Measurements from ENCODE around the gene GC. TPM values are rescaled to one million over a fixed set of nuclear protein-coding genes. Genes with fewer than 3 reads are reported as not detected.

GC gene
- total and polyA plus RNA-seq, 2 of the 8 experiments (the other 6 are each of a cell fraction or from before 2014, with no cell fraction given): 0.09 to 0.34 TPM

DNA sequence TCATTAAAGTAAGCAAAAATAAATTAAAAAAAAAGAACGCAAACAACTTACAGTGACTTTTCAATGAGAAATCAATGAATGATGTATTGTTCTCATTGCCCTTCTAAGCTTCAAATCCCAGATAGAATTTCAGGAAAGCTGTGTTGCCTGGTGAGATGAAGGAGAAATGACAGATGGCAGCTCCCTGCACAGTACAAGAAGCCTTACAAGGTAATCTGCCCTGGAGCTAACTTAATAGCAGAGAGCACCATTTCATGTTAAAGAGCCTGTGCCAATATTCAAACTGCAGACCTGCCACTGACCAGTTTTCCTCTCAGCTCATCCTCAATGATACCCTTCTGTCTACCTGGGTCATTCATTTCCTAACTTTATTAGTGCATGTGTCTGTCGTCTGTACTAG lies 54.0 kb downstream of the GC start:
- no peak overlapping the region for H3K18ac ChIP-seq (ENCODE audit: extremely low read depth, low read length)
- H3K14ac ChIP-seq (ENCODE audit: insufficient read length): no peak overlapping the region
- no peak overlapping the region for H2AK5ac ChIP-seq (ENCODE audit: low read depth, low read length)
- DNase-seq (ENCODE audit: low read depth in 1 of 2, low spot score in 2 of 2): no peak
- no peak for FAIRE-seq
- no peak overlapping the region for H2BK15ac ChIP-seq (ENCODE audit: low read length)
- TF ChIP-seq KDM5A (IDR thresholded peaks at IDR 0.05; ENCODE audit: low read length) (no peak), POLR2A (IDR thresholded peaks at IDR 0.05; ENCODE audit: control extremely low read depth in 1 of 2, low read depth in 2 of 2, low read length in 2 of 2) (no peak), EZH2 (IDR thresholded peaks at IDR 0.05; ENCODE audit: low read depth, low read length, severe bottlenecking) (no peak), TAF1 (IDR thresholded peaks at IDR 0.05; ENCODE audit: low read depth, low read length) (no peak), ASH2L (IDR thresholded peaks at IDR 0.05; ENCODE audit: low read length) (no peak), TEAD4 (IDR thresholded peaks at IDR 0.05; ENCODE audit: low read depth, low read length) (no peak), NRF1 (IDR thresholded peaks at IDR 0.05; ENCODE audit: low read depth, low read length) (no peak), BACH1 (IDR thresholded peaks at IDR 0.05; ENCODE audit: low read length) (no peak), TCF12 (IDR thresholded peaks at IDR 0.05; ENCODE audit: low read depth, low read length) (no peak), RNF2 (IDR thresholded peaks at IDR 0.05; ENCODE audit: borderline replicate concordance, low read depth, low read length, missing control alignments, poor library complexity, severe bottlenecking) (no peak), RFX5 (IDR thresholded peaks at IDR 0.05; ENCODE audit: borderline replicate concordance, low read depth, low read length) (no peak), CEBPB (IDR thresholded peaks at IDR 0.05; ENCODE audit: low read depth, low read length) (no peak), GTF2F1 (IDR thresholded peaks at IDR 0.05; ENCODE audit: borderline replicate concordance, low read depth, low read length) (no peak)
- H3K23ac ChIP-seq (ENCODE audit: insufficient read length): no peak overlapping the region
- ChIA-PET CTCF (ENCODE audit: partially characterized antibody) (interaction anchor here (0.7 to 1.4 kb wide), 6 partner anchors 8 to 566 kb away, joined by 3 to 4 read pairs (median 3); no protein-coding TSS in a partner anchor), POLR2A (ENCODE audit: partially characterized antibody) (no interaction called here)
- no peaks in the 10 kb centered on the region for H3K79me2 ChIP-seq (ENCODE audit: control insufficient read depth in 1 of 2, insufficient read depth in 2 of 2, low read length in 2 of 2)
- H4K5ac ChIP-seq (ENCODE audit: insufficient read length, low read depth, low read length): no peak overlapping the region
- no peaks in the 10 kb centered on the region for H3K23me2 ChIP-seq (ENCODE audit: low read depth, low read length)
- H3K9me3 ChIP-seq (ENCODE audit: insufficient read depth in 2 of 2, low read depth in 1 of 2, low read length in 1 of 2): 0 out of 4 replicates have a peak, but pooled peaks cover 0 to 2% of the 10 kb centered on the region in 2 experiments
- no peak overlapping the region for H3K4ac ChIP-seq (replicated peaks; ENCODE audit: insufficient read length, low read depth, low read length)
- no peak overlapping the region for H2BK5ac ChIP-seq (ENCODE audit: low read depth, low read length)
- H2BK12ac ChIP-seq (ENCODE audit: low read depth, low read length): no peak overlapping the region
- no peak overlapping the region for H2AFZ ChIP-seq (ENCODE audit: low read length)
- H4K8ac ChIP-seq (ENCODE audit: extremely low read depth, insufficient read depth, low read length): no peak overlapping the region
- no peak overlapping the region for H3K4me3 ChIP-seq (ENCODE audit: extremely low read depth in 1 of 4, insufficient read depth in 2 of 4, low read depth in 3 of 4, low read length in 4 of 4)
- H3K27ac ChIP-seq (ENCODE audit: low read depth, low read length): no peak overlapping the region
- no peak overlapping the region for H2BK120ac ChIP-seq (replicated peaks; ENCODE audit: low read depth, low read length)
- no peak overlapping the region for H4K91ac ChIP-seq (replicated peaks; ENCODE audit: insufficient read length, low read length)
- WGBS, 2 experiments (ENCODE audit: extremely low coverage in 1 of 2, insufficient coverage in 1 of 2, insufficient read length in 1 of 2, insufficient replicate concordance in 2 of 2, low coverage in 1 of 2, low lambda C conversion rate in 2 of 2, missing lambda C conversion rate in 1 of 2): 86% methylated on average over 2 of the region's 2 CpGs; no CpG with 5 or more reads in 1 of the 2 experiments
- no peak overlapping the region for H3K4me2 ChIP-seq (ENCODE audit: insufficient read depth in 1 of 2, low read depth in 2 of 2, low read length in 2 of 2)
- H3K27me3 ChIP-seq (replicated peaks in 1 of 4; ENCODE audit: control insufficient read depth in 3 of 4, extremely low read depth in 1 of 4, insufficient read depth in 3 of 4, low read length in 3 of 4): no peaks in the 10 kb centered on the region
- H2BK20ac ChIP-seq (ENCODE audit: low read length): no peak overlapping the region
- H3K4me1 ChIP-seq (replicated peaks in 1 of 4; ENCODE audit: control insufficient read depth in 3 of 4, insufficient read depth in 4 of 4, low read length in 3 of 4): no peaks in the 10 kb centered on the region
- H3K56ac ChIP-seq (replicated peaks; ENCODE audit: insufficient read length, low read depth, low read length): no peak overlapping the region
- no peaks in the 10 kb centered on the region for H3K36me3 ChIP-seq (ENCODE audit: control insufficient read depth in 2 of 4, insufficient read depth in 4 of 4, low read length in 3 of 4)
- H3K9ac ChIP-seq (replicated peaks in 1 of 4; ENCODE audit: extremely low read depth in 1 of 4, low read depth in 3 of 4, low read length in 3 of 4): no peak overlapping the region
- H3K79me1 ChIP-seq (ENCODE audit: low read depth, low read length): no peaks in the 10 kb centered on the region
- H4K20me1 ChIP-seq (replicated peaks in 1 of 2; ENCODE audit: control insufficient read depth in 1 of 2, insufficient read depth in 2 of 2, low read length in 2 of 2): no peaks in the 10 kb centered on the region

All from H1 (cell line).